ENCODE measurements around the gene GATD1.
A peak's percentile ranks its signal among the peaks of the same experiment; 100 is the strongest.
"Not testable (repeated sequence)": the region's sequence is repeated elsewhere in the genome, so short reads cannot be mapped to it uniquely, and the experiment has no call there.

GATD1 gene

GRCh38 chr11:763549-764321, 13.6 kb downstream of the GATD1 start:
- no peak for DNase-seq (ENCODE audit: low spot score)

- no peak for DNase-seq (ENCODE audit: low spot score)
Observed at GRCh38 chr11:763073-763463, 14.2 kb downstream of the GATD1 start.

- peak; percentile 83 for DNase-seq (ENCODE audit: low spot score)
Observed at GRCh38 chr11:762421-763072, 14.7 kb downstream of the GATD1 start.

GRCh38 chr11:761526-762108, 15.7 kb downstream of the GATD1 start:
- no peak for DNase-seq (ENCODE audit: low spot score)

GRCh38 chr11:760236-760635, 17.1 kb downstream of the GATD1 start:
- DNase-seq (ENCODE audit: low spot score): no peak

- no peak for DNase-seq (ENCODE audit: low spot score)
Observed at GRCh38 chr11:749731-750130, 27.6 kb downstream of the GATD1 start.

- no peak for DNase-seq (ENCODE audit: low spot score)
Observed at GRCh38 chr11:748007-748359, 29.3 kb downstream of the GATD1 start.

- DNase-seq (ENCODE audit: low spot score): peak; percentile 94
Observed at GRCh38 chr11:747158-748006, 29.9 kb downstream of the GATD1 start, which contains the start of gene TALDO1. Gene TALDO1, plus strand, starts transcription at chr11:747464. Its CDS starts 18 bp downstream, at chr11:747482.

GRCh38 chr11:746289-747157, 30.8 kb downstream of the GATD1 start:
- DNase-seq (ENCODE audit: low spot score): peak; percentile 76

GRCh38 chr11:745428-745827, 31.9 kb downstream of the GATD1 start:
- DNase-seq (ENCODE audit: low spot score): no peak

- DNase-seq (ENCODE audit: low spot score): no peak
Observed at GRCh38 chr11:742571-743201, 34.6 kb downstream of the GATD1 start.

- no peak for DNase-seq (ENCODE audit: low spot score)
Observed at GRCh38 chr11:742156-742546, 35.1 kb downstream of the GATD1 start.

GRCh38 chr11:737899-738298, 39.4 kb downstream of the GATD1 start:
- not testable (repeated sequence) for DNase-seq (ENCODE audit: low spot score)

- peak; percentile 62 for DNase-seq (ENCODE audit: low spot score)
Observed at GRCh38 chr11:737366-737765, 39.9 kb downstream of the GATD1 start.

GRCh38 chr11:734541-734940, 42.7 kb downstream of the GATD1 start:
- not testable (repeated sequence) for DNase-seq (ENCODE audit: low spot score)

- DNase-seq (ENCODE audit: low spot score): no peak
Observed at GRCh38 chr11:733072-733471, 44.2 kb downstream of the GATD1 start.

- DNase-seq (ENCODE audit: low spot score): peak; percentile 96
Observed at GRCh38 chr11:729492-730074, 47.7 kb downstream of the GATD1 start.

GRCh38 chr11:728901-729491, 48.3 kb downstream of the GATD1 start:
- DNase-seq (ENCODE audit: low spot score): no peak

- DNase-seq (ENCODE audit: low spot score): peak; percentile 68
Observed at GRCh38 chr11:727859-728748, 49.2 kb downstream of the GATD1 start.

Measured in Ammon's horn (tissue), 1 donor.